AG04450 (cell line): Measurements from ENCODE around the gene KRTAP10-2. TPM values are rescaled to one million over a fixed set of nuclear protein-coding genes. Genes with fewer than 3 reads are reported as not detected.

Experiments used
- CTCF ChIA-PET: fragments of 300-600, 350-600 bp; formaldehyde crosslinking; extraction: SDS; loops from one replicate; lab custom pipeline; 2022; ENCODE audit warnings: antibody characterized with exemption, inconsistent platforms; lab: Charles Lee
- POLR2A ChIA-PET: fragments of 350-600 bp; formaldehyde crosslinking; extraction: SDS; loops from one replicate; lab custom pipeline; 2021; ENCODE audit warnings: antibody characterized with exemption, inconsistent platforms; lab: Yijun Ruan, JAX
- DNase-seq: peaks from one replicate; pipeline ENCODE4 v3.0.0-alpha.2; 2011; ENCODE audit warnings: low read depth, low spot score
- H3K27ac ChIP-seq: one replicate; pipeline ENCODE4 v1.5.1; 2012; ENCODE audit warnings: low read depth, low read length, control low read depth
- H3K27me3 ChIP-seq: one replicate; pipeline ENCODE4 v1.6.0; 2012; ENCODE audit warnings: low read length; ENCODE audit not compliant: control insufficient read depth, insufficient read depth
- H3K4me3 ChIP-seq: 2 replicates; pipeline ENCODE4 v1.5.1; 2011; ENCODE audit warnings: mild to moderate bottlenecking, low read depth, low read length, control low read depth
- H3K9me3 ChIP-seq: 2 replicates; pipeline ENCODE4 v1.5.1; 2012; ENCODE audit warnings: low read length; ENCODE audit not compliant: control insufficient read depth, insufficient read depth
- polyA plus RNA-seq: library from polyadenylated mRNA; depleted of rRNA; stranded (reverse); fragments of >200 nt; gene quantifications from 2 replicates; pipeline ENCODE4 v1.2.3, GENCODE V29; 2011
- TF ChIP-seq, protein P1 (sequence below): IDR thresholded peaks from 2 replicates; pipeline ENCODE4 v1.5.1; 2011; ENCODE audit warnings: low read depth, low read length, control low read depth, inconsistent platforms

KRTAP10-2 gene
- polyA plus RNA-seq, 1 experiment, result not detected

DNA sequence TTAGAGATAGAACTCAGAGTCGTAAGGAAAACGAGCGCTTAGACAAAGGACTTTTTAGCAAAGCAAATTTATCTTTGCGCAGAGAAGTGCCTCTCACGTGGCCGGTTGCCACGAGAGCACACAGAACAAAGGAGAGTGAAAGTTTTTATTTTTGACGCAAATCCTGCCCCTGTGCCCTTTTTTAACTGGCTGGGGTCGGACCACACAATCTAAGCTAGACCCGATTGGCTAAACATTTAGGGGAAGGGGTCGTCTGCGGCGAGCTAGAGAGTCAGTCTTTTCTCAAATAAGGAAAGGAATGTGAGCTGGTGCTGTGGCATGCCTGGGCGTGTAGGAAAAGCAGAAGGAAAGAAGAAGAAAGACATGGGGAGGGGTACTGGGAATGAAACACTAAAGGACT is 2.4 kb downstream of the KRTAP10-2 start:
- no peak overlapping the region for H3K4me3 ChIP-seq
- TF ChIP-seq, protein P1, sequence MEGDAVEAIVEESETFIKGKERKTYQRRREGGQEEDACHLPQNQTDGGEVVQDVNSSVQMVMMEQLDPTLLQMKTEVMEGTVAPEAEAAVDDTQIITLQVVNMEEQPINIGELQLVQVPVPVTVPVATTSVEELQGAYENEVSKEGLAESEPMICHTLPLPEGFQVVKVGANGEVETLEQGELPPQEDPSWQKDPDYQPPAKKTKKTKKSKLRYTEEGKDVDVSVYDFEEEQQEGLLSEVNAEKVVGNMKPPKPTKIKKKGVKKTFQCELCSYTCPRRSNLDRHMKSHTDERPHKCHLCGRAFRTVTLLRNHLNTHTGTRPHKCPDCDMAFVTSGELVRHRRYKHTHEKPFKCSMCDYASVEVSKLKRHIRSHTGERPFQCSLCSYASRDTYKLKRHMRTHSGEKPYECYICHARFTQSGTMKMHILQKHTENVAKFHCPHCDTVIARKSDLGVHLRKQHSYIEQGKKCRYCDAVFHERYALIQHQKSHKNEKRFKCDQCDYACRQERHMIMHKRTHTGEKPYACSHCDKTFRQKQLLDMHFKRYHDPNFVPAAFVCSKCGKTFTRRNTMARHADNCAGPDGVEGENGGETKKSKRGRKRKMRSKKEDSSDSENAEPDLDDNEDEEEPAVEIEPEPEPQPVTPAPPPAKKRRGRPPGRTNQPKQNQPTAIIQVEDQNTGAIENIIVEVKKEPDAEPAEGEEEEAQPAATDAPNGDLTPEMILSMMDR, result no peak
- POLR2A ChIA-PET, result no interaction called here
- H3K27me3 ChIP-seq, result peaks cover 5% of the 10 kb centered on the region
- CTCF ChIA-PET, result no interaction called here
- no peaks in the 10 kb centered on the region; the same call in 1 of the 2 replicates for H3K9me3 ChIP-seq
- no peak overlapping the region for H3K27ac ChIP-seq
- DNase-seq, result no peak

DNA sequence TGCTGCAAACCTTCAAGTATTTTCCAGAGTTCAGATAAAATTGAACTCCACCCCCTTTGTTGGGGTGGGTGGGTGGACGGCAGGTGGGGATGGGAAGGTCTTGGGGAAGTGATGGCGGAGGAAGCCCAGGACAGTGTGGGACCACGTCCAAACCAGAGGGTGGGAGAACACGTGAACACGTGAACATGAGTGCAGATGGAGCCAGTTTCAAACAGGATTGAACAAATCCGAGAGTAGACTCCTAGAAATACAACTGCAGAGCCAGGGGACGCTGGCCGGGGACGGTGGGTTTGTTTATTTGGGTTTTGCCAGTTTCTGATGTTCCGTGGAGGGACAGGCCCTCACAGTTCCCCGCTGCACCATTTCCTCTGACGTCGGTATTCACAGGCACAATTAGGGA is 2.9 kb downstream of the KRTAP10-2 start:
- no peak for DNase-seq
- Histone ChIP-seq H3K9me3 (no peaks in the 10 kb centered on the region; the same call in 1 of the 2 replicates), H3K4me3 (no peak overlapping the region), H3K27ac (no peak overlapping the region), H3K27me3 (peaks cover 5% of the 10 kb centered on the region)
- ChIA-PET POLR2A (no interaction called here), CTCF (no interaction called here)
- TF ChIP-seq, protein P1, result no peak

DNA sequence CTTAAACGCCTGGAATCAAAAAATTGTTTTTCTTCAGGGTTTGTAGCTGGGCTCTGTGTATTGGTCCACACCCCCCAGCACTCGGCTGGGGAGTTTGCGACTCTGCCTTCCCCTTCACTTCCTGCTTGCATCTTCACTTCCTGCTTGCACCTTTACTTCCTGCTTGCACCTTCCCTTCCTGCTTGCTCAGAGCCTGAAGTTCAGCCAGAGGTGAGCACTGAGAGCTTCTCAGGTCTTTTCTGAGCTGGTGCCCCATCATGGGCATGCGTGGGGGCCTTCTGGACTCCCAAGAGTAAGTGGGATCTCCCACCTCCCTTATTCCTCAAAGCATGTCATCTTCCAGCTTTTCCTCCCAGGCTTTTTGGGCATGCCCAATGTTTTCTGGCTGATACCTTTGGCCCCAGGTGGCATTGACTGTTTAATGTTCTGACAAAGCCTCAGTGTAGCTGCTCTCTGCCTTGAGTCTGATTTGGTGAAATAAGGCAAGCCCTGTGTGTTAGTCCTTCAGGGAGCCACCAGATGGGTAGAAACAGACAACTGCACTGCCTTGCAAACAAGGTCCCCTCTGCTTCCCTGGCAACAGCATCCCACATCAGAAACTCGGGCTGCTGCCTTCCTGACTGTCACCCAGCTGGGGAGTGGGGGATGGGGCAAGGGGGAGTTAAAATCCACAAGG is 3.5 kb downstream of the KRTAP10-2 start:
- Histone ChIP-seq H3K27ac (no peak overlapping the region), H3K9me3 (no peaks in the 10 kb centered on the region; the same call in 1 of the 2 replicates), H3K4me3 (no peak overlapping the region), H3K27me3 (peaks cover 5% of the 10 kb centered on the region)
- CTCF ChIA-PET, result no interaction called here
- DNase-seq, result no peak
- TF ChIP-seq, protein P1, result no peak
- POLR2A ChIA-PET, result no interaction called here

DNA sequence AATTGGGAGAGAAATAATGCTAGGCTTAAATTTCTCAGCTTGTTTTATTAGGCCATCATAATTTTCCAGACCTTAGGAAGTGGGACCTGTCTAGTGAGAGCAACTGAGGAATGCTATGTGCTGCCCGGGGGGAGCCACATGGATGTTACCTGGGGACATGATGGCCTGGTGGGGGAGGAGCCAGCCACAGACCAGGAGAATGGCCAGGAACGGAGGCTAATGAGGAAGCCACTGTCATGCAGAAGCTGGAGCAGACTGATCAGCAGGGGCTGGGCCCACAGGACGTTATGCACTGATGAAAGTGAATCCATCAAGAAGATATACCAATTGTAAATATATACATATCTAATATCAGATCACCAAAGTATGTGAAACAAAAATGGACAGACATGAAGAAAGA is 6.7 kb downstream of the KRTAP10-2 start:
- H3K27ac ChIP-seq, result no peak overlapping the region
- H3K27me3 ChIP-seq, result peaks cover 5% of the 10 kb centered on the region
- ChIA-PET CTCF (no interaction called here), POLR2A (no interaction called here)
- H3K4me3 ChIP-seq, result no peak overlapping the region
- peaks cover 14% of the 10 kb centered on the region for H3K9me3 ChIP-seq
- DNase-seq, result no peak
- TF ChIP-seq, protein P1, result no peak

DNA sequence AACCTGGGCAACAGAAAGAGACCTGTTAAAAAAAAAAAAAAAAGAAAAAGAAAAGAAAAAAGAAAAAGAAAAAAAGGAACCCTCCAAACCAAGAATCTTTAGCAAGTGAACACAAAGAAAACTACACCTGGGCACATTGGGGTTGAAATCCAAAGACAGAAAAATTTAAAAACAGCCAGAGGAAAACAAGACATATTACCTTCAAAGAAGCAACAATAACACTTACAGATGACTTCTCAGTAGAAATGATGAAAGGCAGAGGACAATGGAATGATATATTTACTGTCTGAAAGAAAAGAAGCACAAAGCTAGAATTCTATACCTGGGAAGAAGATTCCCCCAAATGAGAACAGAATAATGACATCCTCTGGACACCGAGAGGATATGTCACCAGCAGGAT is 8.6 kb downstream of the KRTAP10-2 start:
- TF ChIP-seq, protein P1, result no peak
- Histone ChIP-seq H3K27me3 (no peaks in the 10 kb centered on the region), H3K4me3 (no peak overlapping the region), H3K9me3 (peaks cover 26% of the 10 kb centered on the region), H3K27ac (no peak overlapping the region)
- ChIA-PET CTCF (no interaction called here), POLR2A (no interaction called here)
- no peak for DNase-seq
